ENCODE data around the gene EHD3.

Gene EHD3

GRCh38 chr2:31249009-31249690 is 15.2 kb downstream of the EHD3 start:
- CTCF ChIA-PET = no interaction called here
- no peak for TF ChIP-seq CTCF (conservative IDR thresholded peaks at IDR 0.05; ENCODE audit: low read depth)
- POLR2A ChIA-PET (ENCODE audit: low non-redundant PET) = no interaction called here
- no peak overlapping the region for H3K27ac ChIP-seq
- DNase-seq (ENCODE audit: low spot score) = no peak

DNA sequence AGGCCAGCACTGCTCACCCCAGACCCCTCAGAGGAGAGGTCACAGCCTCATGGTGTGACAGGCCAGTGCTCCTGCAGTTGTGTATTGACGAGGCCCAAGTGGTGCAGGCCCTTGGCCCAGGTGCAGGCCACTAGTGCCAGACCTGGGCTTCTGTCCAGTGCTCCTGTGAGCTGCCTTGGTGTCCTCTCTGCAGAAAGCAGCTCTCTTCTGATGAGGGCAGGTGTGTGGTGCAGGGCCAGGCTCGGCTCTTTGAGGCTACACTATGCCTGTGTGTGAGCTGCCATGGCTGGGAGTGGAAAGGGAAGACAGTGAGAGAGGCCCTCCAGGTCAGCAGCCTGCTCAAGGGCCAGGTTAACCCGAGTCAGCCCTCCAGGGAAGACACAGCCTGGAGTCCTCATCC is 17.1 kb downstream of the EHD3 start:
- POLR2A ChIA-PET (ENCODE audit: low non-redundant PET) = no interaction called here
- no peak for DNase-seq (ENCODE audit: low spot score)
- CTCF ChIA-PET = no interaction called here
- H3K27ac ChIP-seq = no peak overlapping the region
- no peak for TF ChIP-seq CTCF (conservative IDR thresholded peaks at IDR 0.05; ENCODE audit: low read depth)

GRCh38 chr2:31251851-31252250 is 17.9 kb downstream of the EHD3 start:
- H3K27ac ChIP-seq = no peak overlapping the region
- DNase-seq (ENCODE audit: low spot score) = no peak
- ChIA-PET POLR2A (ENCODE audit: low non-redundant PET) (no interaction called here), CTCF (no interaction called here)
- no peak for TF ChIP-seq CTCF (conservative IDR thresholded peaks at IDR 0.05; ENCODE audit: low read depth)

- DNase-seq (ENCODE audit: low spot score) = peak; percentile 34
- POLR2A ChIA-PET (ENCODE audit: low non-redundant PET) = no interaction called here
Measured at GRCh38 chr2:31253356-31254131, 19.6 kb downstream of the EHD3 start.

DNA sequence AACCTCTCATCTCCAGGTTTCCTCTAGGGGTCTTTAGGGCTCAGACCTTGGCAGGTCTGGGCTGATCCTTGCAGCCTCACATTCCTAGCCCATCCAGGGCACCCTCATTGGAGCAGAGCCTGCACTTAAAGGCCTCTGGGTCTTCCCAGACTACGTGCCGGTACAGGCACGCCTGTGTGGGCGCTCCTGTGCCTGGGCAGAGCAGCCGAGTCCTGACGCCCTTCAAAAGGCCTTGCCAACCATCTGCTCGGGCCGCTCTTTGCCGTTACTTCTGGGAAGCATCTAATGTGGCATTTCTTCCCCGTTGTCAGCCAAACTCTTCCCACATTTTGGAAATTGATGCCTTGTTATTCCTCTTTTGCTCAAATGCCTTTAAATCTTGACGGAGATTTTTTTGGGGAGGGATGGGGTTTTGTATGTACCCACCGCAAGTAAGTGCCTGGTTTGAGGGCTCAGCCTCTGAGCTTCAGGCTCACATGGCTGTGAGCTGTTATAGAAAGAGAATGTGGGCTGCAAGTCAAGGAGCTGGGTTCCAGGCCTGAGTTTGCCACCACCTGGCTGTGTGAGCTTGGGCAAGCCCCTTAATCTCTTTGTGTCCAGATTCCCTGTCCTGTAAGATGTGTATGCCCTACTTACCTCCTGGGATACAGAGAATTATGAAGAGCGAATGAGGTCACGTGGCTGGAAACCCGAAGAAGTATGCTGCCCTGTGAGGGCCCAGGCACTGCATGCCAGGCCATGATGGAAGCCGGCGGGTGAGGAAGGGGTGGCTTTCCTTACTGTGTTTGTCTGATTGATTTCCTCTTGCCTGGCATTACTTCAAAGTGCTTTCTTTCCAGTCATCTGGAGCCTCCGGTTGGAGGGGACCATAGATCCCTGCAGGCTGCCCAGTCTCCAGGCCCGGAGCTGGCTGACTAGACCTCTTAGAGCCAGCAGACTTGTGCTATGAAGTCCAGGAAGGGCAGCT is 20.6 kb downstream of the EHD3 start:
- CTCF ChIA-PET = interaction anchor here (0.6 to 1.3 kb wide), 2 partner anchors 543 to 1006 kb away, joined by 3 to 5 read pairs; no protein-coding TSS in a partner anchor
- peak overlapping the region; percentile 13 for H3K27ac ChIP-seq
- no peak for DNase-seq (ENCODE audit: low spot score)
- no peak for TF ChIP-seq CTCF (conservative IDR thresholded peaks at IDR 0.05; ENCODE audit: low read depth)
- POLR2A ChIA-PET (ENCODE audit: low non-redundant PET) = no interaction called here

More at GRCh38 chr2:31253356-31254131, 19.6 kb downstream of the EHD3 start:
- peak overlapping the region; percentile 13 for H3K27ac ChIP-seq
- TF ChIP-seq CTCF (conservative IDR thresholded peaks at IDR 0.05; ENCODE audit: low read depth) = no peak
- CTCF ChIA-PET = no interaction called here
